A549 (cell line): ENCODE data around the gene PCDHB13. TPM values are rescaled to one million over a fixed set of nuclear protein-coding genes. Genes with fewer than 3 reads are reported as not detected.
"Not testable (repeated sequence)": the region's sequence is repeated elsewhere in the genome, so short reads cannot be mapped to it uniquely, and the experiment has no call there.

ENCODE experiments used
- ATAC-seq, 2 experiments: fragments of 200-7000 bp in 1 of 2; fragments of >200 bp in 1 of 2; cut with Nextera tagmentation in 1 of 2; cut with Tn5 transposase in 1 of 2; 3 replicates each; pipeline versions ENCODE4 v1.8.0 to v1.9.1; 2018 to 2020; ENCODE audit warnings: mild to moderate bottlenecking in 1 of 2, moderate library complexity in 1 of 2
- CTCF ChIA-PET: fragments of 300-600 bp; sonication (Branson Sonifier 250); formaldehyde crosslinking; extraction: SDS; loops from one replicate; lab custom pipeline; 2021; ENCODE audit warnings: antibody characterized with exemption, inconsistent platforms; lab: Yijun Ruan, JAX
- POLR2A ChIA-PET: fragments of 350-600 bp; formaldehyde crosslinking; extraction: SDS; loops from one replicate; lab custom pipeline; 2021; ENCODE audit warnings: antibody characterized with exemption, inconsistent platforms; lab: Yijun Ruan, JAX
- DNase-seq, 2 experiments: peaks; one replicate each; pipeline versions ENCODE4 v3.0.0 to v3.0.0-alpha.2; 2011 to 2016; ENCODE audit warnings: low read depth in 1 of 2, low spot score in 1 of 2
- FAIRE-seq: peaks from 2 replicates; lab custom pipeline; 2011; peaks lifted over from hg19 to GRCh38; lab: Jason Lieb, UNC
- H3K27ac ChIP-seq, 2 experiments: fragments of >200 bp; sonication (Bioruptor Twin); formaldehyde crosslinking; 3 replicates each; pipeline ENCODE4 v1.5.1; 2016 to 2017
- H3K4me1 ChIP-seq: fragments of >200 bp; sonication (Bioruptor Twin); formaldehyde crosslinking; 3 replicates; pipeline ENCODE4 v1.6.1; 2016
- H3K4me2 ChIP-seq: fragments of >200 bp; sonication (Bioruptor Twin); formaldehyde crosslinking; 3 replicates; pipeline ENCODE4 v1.6.1; 2016
- H3K4me3 ChIP-seq: fragments of >200 bp; sonication (Bioruptor Twin); formaldehyde crosslinking; 3 replicates; pipeline ENCODE4 v1.5.1; 2016
- H3K9me3 ChIP-seq: fragments of >200 bp; sonication (Bioruptor Twin); formaldehyde crosslinking; 3 replicates; pipeline ENCODE4 v1.6.1; 2016
- BHLHE40 ChIP-seq: IDR thresholded peaks from 2 replicates; pipeline ENCODE4 v1.6.1; 2012; ENCODE audit warnings: low read depth, low read length, inconsistent platforms
- CTCF ChIP-seq: fragments of >200 bp; sonication (Bioruptor Twin); formaldehyde crosslinking; IDR thresholded peaks from 3 replicates; pipeline ENCODE4 v1.5.1; 2016
- RARB ChIP-seq: fragments of 250-450 bp; sonication (Bioruptor Pico); IDR thresholded peaks from 2 replicates; pipeline ENCODE4 v1.8.0; 2021; ENCODE audit warnings: mild to moderate bottlenecking, moderate library complexity
- WGBS: methylation state at CpG from one replicate; pipeline ENCODE4 v1.1.6; 2017; ENCODE audit errors: missing lambda C conversion rate; 5-methylcytosine and 5-hydroxymethylcytosine counted together
- polyA plus RNA-seq, 4 experiments: library from polyadenylated mRNA; depleted of rRNA in 3 of 4; stranded (reverse); fragments of >200 nt; fragmentation: RNase III in 1 of 4; extraction: RNeasy Plus Mini Kit Qiagen cat#74134 plus additional on column Dnase treatment in 1 of 4; gene quantifications; 2 replicates in 3 of 4; 3 replicates in 1 of 4; pipeline ENCODE4 v1.2.3, GENCODE V29; 2011 to 2017

PCDHB13 gene
- polyA plus RNA-seq, 2 of the 4 experiments (the other 2 are of a cell fraction): 0.05 to 0.28 TPM

- H3K4me2 ChIP-seq: no peak within 1 kb of the TSS
- no peak within 1 kb of the TSS for H3K4me3 ChIP-seq
- no peak for FAIRE-seq
- H3K9me3 ChIP-seq: peaks cover 8% of the 10 kb centered on the region; the same call in 2 of the 3 replicates
- ChIA-PET POLR2A (no interaction called here), CTCF (interaction anchor here (0.7 to 1.3 kb wide), 7 partner anchors 9 to 349 kb away, joined by 3 to 5 read pairs (median 3); partner anchors contain the start of genes PCDHB11 and PCDHB6)
- H3K4me1 ChIP-seq: no peaks in the 10 kb centered on the region
- no peak within 1 kb of the TSS for H3K27ac ChIP-seq
- peak in 1 of 2 experiments; percentile 9 for DNase-seq
- WGBS: 6% methylated on average over 11 of the region's 11 CpGs
- TF ChIP-seq RARB (CRISPR knock-in tag) (no peak), CTCF (0 out of 3 replicates have a peak, but pooled peaks have one; percentile 11), BHLHE40 (no peak)
- ATAC-seq: no peak
Observed at GRCh38 chr5:141208478-141208877, 5.2 kb upstream of the PCDHB13 start, which contains the start of gene PCDHB12. PCDHB12 (plus strand) TSS chr5:141208719; CDS start chr5:141208908, 189 bp downstream.

- FAIRE-seq, H3K4me2 ChIP-seq, ATAC-seq, POLR2A ChIA-PET, CTCF ChIA-PET, H3K27ac ChIP-seq, H3K4me3 ChIP-seq, H3K9me3 ChIP-seq, DNase-seq, H3K4me1 ChIP-seq: not testable (repeated sequence)
- whole genome bisulfite sequencing: 74% methylated on average over 14 of the region's 39 CpGs
Observed at GRCh38 chr5:141210281-141210680, 3.4 kb upstream of the PCDHB13 start.

- ATAC-seq, H3K27ac ChIP-seq, H3K4me1 ChIP-seq, CTCF ChIA-PET, POLR2A ChIA-PET, FAIRE-seq, H3K9me3 ChIP-seq, DNase-seq, H3K4me3 ChIP-seq, H3K4me2 ChIP-seq: not testable (repeated sequence)
- 40% methylated on average over 1 of the region's 27 CpGs for WGBS
Observed at GRCh38 chr5:141210849-141211248, 2.9 kb upstream of the PCDHB13 start.

GRCh38 chr5:141214583-141214982, 864 bp downstream of the PCDHB13 start:
- H3K9me3 ChIP-seq, H3K4me1 ChIP-seq, ATAC-seq, POLR2A ChIA-PET, H3K27ac ChIP-seq, FAIRE-seq, H3K4me3 ChIP-seq, H3K4me2 ChIP-seq, DNase-seq: not testable (repeated sequence)
- WGBS: 49% methylated on average over 9 of the region's 12 CpGs
- CTCF ChIA-PET: interaction anchor here (0.8 to 1.4 kb wide), 2 partner anchors 9 to 22 kb away, joined by 3 to 6 read pairs; partner anchors contain the start of genes PCDHB10 and PCDHB14

- H3K4me3 ChIP-seq, FAIRE-seq, H3K4me1 ChIP-seq, ATAC-seq, POLR2A ChIA-PET, DNase-seq, H3K27ac ChIP-seq, H3K4me2 ChIP-seq, CTCF ChIA-PET: not testable (repeated sequence)
- WGBS: 74% methylated on average over 15 of the region's 40 CpGs
- H3K9me3 ChIP-seq: peaks cover 11% of the 10 kb centered on the region; the same call in 2 of the 3 replicates
Observed at GRCh38 chr5:141215504-141215903, 1.8 kb downstream of the PCDHB13 start.

- H3K9me3 ChIP-seq: peaks cover 11% of the 10 kb centered on the region; the same call in 2 of the 3 replicates
- FAIRE-seq, H3K4me3 ChIP-seq, DNase-seq, H3K4me2 ChIP-seq, H3K4me1 ChIP-seq, H3K27ac ChIP-seq, CTCF ChIA-PET, POLR2A ChIA-PET, ATAC-seq: not testable (repeated sequence)
- 39% methylated on average over 10 of the region's 26 CpGs for WGBS
Observed at GRCh38 chr5:141216035-141216434, 2.3 kb downstream of the PCDHB13 start.
